ENCODE measurements around the gene MMP17.
A peak's percentile ranks its signal among the peaks of the same experiment; 100 is the strongest.

DNA sequence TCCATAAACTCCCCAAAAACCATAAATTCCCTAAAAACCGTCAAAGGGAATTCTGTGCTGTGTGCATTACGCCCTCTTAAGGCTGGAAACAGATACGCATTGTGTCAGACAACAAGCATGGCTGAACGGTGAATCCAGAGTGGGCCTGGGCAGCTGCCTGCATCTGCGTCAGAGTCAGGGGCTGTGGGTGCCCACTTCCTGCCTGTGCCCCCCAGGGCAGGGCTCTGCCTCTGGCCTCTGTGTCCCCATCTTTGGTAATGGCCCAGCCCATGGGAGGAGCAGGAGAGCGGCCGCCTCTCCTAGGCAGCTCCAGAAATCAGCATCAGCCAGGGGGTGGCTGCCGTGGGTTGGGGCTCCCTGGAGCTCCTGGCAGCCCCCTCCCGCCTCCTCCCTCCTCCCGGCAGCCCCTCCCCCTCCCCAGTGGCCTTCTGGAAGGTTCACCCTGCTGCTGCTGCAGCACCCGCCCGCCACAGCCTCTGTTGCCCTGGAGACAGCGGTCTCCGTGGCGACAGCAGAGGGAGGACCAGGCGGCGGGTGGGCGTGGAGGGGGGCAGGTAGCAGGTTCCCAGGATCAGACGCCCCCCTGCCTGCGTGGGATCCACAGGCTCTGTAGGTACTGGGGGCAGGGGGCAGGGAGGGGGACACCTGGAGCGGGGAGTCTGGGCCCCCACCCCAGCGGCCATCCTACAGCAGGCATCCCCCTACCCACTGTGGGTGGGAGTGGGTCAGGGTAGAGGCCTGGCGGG is 5.9 kb downstream of the MMP17 start:
- TF ChIP-seq CTCF (optimal IDR thresholded peaks at IDR 0.05 in 1 of 3, IDR thresholded peaks at IDR 0.05 in 1 of 3, conservative IDR thresholded peaks at IDR 0.05 in 1 of 3; ENCODE audit: extremely low read depth in 1 of 3, insufficient read depth in 2 of 3, low read length in 3 of 3): peak; percentile 59 to 70 (median 59)
- TF ChIP-seq EZH2 (IDR thresholded peaks at IDR 0.05; ENCODE audit: low read length): no peak
